GM18508 (cell line): ENCODE measurements around the gene CRY2.
"Not testable (repeated sequence)": the region's sequence is repeated elsewhere in the genome, so short reads cannot be mapped to it uniquely, and the experiment has no call there.

Experiments used
- ATAC-seq: cut with Tn5 transposase; IDR thresholded peaks from one replicate; pipeline ENCODE4 v1.9.1; 2021; ENCODE audit warnings: moderate number of reproducible peaks; ENCODE audit not compliant: insufficient read depth, unreplicated experiment

CRY2 gene

GRCh38 chr11:45846974-45847910, at the start of gene CRY2:
Gene CRY2, plus strand, starts transcription at chr11:45847475. Its CDS starts 16 bp downstream, at chr11:45847491.
- peak; percentile 82 for ATAC-seq

DNA sequence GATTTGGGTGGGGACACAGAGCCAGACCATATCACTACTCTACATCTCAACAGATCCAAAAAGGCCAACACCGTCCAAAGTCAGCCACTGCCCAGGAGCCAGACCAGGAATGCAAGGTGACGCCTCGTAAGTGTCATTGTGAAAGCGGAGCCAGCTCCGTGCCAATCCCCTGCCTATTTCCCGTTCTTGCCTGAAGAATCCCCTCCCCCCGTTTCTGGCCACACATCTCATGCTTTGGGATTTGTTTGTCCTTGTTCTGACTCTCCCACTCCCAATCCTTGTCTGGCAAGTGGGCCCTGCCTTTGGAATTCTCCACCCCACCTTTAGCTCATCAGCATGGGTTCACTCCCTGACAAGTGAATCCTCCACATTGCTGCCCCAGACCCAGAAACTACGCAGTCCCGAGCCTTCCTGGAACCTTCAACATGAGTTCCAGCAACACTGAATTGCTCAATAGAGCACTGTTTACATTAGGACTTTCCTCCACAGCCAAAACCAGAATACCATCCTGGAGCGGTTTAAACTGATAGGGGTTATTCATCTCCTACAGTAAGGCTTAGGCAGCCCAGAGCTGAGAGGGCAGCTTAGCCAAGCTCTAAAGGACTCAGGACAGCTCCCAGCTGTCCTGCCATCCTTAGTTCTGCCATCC, 48.4 kb upstream of the CRY2 start:
- ATAC-seq: no peak

DNA sequence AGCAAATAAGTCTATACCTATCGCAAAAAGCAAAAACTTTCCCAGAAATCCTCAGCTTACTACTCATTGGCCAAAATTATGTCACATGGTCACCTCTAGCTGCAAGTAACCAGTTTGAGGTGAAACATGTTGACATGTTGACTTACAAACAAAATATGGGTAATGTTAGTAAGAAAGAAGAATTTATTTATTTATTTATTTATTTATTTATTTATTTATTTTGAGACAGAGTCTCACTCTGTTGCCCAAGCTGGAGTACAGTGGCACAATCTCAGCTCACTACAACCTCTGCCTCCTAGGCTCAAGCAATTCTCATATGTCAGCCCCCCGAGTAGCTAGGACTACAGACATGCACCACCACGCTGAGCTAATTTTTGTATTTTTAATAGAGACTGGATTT, 47.7 kb upstream of the CRY2 start:
- no peak for ATAC-seq

- no peak for ATAC-seq
Measured at GRCh38 chr11:45800261-45800660, 47.0 kb upstream of the CRY2 start.

DNA sequence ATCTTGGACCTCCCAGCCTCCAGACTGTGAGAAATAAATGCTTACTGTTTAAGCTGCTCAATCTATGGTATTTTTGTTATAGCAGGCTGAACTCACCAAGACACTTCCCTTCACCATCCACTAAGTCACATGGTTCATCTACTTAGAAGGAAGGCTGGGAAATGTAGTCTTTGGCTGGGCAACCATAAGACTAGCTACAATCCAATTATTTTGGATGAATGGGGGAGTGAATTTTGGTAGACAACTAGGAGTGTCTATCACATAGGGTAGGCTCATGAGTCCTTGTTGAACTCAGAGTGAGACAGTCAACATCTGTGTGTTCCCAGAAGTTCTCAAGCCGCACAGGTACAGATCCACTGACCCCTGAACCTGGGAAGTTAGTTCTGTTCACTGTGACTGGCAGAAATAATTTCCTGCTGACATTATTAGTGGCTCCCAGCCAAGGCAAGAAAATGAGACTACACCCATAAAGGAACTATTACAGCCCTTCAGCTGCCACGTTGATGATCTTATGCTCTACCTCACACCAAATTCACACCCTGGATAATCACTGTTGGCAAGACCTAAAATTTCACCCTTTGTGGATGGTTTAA, 45.5 kb upstream of the CRY2 start:
- ATAC-seq: no peak

GRCh38 chr11:45802531-45803317, 44.6 kb upstream of the CRY2 start:
- no peak for ATAC-seq

DNA sequence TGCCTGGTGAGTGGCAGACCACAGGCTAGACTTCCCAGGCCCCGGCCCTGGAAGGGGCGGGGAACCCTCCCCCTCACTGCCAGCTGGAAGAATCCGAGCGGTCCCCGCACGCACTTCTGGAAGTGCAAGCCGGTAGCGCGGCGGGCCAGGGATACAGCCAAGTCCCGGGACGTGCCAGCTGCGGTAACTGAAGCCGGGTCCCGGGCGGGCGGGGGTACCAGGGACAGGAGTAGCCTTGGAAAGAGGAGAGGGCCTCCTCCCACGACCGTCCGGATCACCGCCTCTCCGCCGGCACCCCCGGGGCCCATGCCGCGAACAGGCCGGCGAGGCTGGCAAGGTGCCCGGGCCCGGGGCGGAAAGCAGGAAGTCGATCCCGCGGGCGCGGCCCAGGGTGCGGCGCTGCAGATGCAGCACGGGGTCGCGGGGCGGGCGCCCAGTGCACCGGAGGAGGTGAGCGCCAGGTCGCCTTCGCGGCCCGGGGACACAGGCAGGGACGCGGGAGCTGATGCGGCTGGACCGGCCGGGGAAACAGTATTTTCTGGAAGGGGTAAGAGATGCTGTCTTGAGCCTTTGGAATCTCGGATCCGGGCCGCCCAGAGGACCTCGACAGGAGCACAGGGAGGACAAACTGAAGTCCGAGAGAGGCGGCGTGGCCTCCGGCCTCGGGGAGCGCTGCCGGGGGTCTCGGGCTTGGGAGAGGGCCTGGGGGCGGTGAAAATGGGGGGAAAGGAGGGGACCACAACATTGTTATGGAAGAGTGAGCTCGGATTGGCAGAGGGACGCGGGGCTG, 43.1 kb upstream of the CRY2 start:
- ATAC-seq: no peak

DNA sequence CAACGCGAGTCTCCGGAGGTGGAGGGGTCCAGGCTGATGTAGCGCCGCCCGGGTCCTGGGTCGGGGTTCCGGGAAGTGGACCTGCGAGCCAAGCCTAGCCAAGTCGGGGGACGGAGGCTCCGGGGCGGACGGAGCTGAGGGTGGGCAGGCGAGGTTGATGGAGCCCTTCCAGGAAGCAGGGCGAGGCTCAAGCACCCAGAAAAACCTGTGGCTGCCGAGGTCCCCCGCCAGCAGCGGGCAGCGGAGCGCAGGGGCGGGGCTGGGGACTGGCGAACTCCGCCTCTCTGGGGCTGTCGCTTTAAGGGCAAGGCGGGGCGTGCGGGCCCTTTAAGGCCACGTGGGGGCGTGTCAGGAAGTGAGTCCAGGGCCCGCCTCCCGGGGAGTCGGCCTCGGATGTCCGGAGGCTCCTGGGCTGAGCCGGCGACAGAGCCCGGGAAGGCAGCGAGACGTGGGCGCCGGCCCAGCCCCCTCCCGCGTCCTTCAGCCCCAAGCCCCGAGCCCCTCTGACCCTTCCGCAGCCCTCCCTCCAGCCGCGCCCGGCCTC, 42.4 kb upstream of the CRY2 start, which contains the start of gene SLC35C1:
Gene SLC35C1 (plus strand): TSS at position 389 of the 544 bp plus-strand sequence. CDS start 653 bp downstream, outside the sequence.
- ATAC-seq: peak; percentile 70

DNA sequence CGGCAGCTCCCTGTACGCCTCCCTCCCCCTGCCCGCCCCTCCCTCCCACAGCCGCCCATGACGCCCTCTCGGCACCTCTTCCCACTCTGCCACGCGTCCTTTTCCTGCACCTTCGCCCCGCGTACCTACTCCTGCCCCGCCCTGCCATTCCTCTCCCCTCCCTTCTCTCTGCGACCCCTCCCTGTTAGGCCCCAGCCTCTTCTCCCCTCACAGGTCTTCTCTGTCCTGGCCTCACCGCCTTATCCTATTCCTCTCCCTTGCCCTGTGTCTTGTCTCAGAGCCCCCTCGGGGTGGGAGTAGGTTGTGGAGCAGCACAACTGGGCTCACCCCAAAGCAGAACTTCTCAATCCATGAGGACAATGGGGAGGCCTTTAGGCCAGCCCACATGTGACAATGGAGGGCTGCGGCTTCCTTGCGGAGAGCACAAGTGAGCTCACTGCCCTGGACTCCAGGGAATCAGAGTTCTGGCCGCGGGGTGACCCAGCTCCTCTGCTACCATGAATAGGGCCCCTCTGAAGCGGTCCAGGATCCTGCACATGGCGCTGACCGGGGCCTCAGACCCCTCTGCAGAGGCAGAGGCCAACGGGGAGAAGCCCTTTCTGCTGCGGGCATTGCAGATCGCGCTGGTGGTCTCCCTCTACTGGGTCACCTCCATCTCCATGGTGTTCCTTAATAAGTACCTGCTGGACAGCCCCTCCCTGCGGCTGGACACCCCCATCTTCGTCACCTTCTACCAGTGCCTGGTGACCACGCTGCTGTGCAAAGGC, 41.8 kb upstream of the CRY2 start:
- no peak for ATAC-seq

DNA sequence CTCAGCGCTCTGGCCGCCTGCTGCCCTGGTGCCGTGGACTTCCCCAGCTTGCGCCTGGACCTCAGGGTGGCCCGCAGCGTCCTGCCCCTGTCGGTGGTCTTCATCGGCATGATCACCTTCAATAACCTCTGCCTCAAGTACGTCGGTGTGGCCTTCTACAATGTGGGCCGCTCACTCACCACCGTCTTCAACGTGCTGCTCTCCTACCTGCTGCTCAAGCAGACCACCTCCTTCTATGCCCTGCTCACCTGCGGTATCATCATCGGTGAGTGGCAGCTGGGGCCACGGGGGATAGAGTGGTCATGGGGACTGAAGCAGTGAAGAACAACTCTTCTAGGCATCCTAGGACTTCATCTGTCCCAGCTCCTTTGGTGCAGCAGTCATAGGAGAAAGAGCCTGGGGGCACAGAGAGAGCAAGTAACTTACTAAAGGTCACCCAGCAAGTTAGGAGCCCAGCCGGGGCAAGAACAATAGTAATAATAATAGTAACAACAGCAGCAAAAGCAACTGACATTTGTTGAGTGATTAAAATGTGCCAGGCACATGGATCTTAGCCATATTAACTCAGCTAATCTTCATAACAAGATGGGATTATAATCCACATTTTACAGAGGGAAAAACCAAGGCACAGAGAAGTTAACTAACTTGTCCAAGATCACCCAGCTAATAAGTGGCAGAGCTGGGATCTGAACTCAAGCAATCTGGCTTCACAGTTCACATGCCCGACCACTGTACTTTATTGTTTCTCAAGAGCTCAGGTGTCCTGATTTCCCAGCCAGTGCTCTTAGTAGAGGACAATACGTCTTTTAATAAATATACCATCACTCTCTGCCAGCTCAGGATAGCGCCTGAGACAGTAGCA, 41.0 kb upstream of the CRY2 start:
- no peak for ATAC-seq

DNA sequence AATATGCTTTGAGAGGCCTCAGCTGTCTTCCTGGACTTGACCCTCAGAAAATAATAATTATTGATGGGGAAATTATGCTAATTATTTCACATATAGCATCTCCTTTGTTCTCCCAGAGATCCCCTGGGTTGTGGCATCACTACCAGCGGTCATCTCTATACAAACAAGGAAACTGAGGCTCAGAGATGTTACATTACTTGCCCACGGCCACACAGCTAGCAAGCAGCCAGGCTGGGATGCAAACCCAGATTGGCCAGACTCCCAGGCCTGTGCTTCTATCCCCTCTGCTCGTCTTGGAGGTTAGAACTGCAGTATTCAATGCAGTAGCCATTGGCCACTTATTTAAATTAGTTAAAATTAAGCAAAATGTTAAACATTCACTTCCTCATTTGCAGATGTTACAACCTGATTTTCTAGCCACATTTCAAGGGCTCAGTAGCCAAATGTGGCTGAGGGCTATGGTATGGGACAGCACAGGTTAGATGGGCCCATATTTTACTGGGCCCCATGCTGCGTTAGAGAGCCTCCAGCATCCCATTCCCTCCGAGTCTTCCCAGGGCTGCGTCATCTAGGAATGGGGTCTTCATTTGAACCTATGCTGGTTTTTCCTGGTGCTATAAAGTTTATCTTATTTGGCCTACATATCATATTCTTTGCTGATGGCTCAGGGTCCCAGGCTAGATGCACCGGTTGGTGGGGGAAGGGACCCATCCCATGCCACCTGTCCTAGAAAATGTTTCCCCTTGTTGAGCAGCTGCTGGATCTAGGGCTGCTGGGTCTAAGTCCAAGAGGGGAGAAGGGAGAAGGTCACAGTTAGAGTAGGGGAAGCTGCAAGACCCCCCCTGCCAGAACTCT, 40.1 kb upstream of the CRY2 start:
- ATAC-seq: no peak

- ATAC-seq: no peak
Measured at GRCh38 chr11:45807792-45808238, 39.5 kb upstream of the CRY2 start.

DNA sequence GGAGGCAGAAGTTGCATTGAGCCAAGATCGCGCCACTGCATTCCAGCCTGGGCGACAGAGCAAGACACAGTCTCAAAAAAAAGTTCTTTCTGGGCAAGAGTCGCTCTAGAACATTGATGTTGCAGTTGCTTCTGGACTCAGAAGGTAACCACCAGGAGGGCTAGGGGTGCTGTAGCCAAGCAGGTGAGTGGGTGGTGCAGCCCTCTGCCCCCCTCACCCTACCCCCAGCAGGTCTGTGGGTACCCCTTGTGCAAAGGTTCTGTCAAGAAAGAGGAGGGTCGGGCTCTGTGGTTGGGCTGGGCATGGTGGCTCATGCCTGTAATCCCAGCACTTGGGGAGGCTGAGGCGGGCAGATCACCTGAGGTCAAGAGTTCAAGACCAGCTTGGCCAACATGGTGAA, 38.8 kb upstream of the CRY2 start:
- ATAC-seq: not testable (repeated sequence)

DNA sequence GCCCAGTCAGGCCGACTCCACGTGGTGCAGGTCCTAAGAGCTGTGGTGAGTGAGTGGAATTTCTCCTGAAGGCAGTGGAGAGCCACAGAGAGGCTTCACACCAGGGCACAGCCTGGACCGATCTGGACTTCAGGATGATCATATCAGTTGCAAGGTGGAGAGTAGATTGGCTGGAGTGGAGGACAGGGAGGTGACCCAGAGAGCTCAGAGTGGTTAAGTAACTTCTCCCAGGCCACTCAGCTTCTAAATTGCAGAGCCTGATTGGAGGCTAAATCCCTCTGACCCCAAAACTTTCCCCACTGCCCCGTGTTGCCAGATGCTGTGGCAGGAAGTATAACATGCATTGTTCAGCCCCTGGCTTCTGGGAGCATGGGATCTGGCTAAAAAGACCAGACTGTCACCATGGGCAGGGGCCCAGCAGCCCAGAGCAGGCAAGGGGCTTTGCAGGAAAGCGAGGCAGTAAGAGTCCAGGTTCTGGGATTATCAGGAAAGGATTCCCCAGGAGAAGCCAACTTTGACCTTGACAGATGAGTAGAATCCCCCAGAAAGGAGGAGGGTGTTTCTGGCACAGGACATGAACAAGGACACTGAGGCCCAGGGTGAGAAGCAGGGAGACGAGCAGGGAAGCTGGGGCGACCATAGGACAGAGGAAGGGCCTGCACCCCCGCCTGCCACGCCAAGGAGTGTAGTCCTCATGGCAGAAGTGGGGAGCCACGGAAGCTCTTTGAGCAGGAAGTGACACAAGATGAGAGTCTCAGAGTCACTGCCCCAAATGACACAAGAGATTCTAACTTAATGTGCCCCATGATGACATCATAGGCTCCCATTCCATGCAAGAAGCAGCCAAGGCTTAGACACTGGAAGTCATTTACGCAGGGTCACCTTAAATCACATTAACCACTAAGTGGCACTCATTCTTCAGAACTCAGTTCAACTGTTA, 37.5 kb upstream of the CRY2 start:
- no peak for ATAC-seq

DNA sequence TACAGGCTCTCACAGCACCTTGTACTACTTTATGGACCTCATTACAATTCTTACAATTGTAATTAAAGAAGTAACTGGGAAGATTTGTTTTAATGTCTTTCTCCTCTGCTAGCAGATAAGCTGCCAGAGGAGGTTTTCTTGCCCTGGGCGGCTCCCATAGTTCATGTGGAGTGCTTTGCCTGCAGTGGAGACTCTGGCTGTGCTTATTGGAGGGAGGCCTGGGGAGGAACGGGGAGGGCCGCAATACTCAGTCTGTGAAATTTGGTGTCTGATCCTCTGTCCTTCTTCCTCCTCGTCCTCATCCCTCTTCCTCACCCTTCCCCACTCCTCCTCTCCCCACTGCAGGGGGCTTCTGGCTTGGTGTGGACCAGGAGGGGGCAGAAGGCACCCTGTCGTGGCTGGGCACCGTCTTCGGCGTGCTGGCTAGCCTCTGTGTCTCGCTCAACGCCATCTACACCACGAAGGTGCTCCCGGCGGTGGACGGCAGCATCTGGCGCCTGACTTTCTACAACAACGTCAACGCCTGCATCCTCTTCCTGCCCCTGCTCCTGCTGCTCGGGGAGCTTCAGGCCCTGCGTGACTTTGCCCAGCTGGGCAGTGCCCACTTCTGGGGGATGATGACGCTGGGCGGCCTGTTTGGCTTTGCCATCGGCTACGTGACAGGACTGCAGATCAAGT, 36.7 kb upstream of the CRY2 start:
- ATAC-seq: no peak
